ENCODE results near the gene TENT5C.

GRCh38 chr1:117676615-117677130 is 70.8 kb downstream of the TENT5C start:
- TF ChIP-seq, protein P1, sequence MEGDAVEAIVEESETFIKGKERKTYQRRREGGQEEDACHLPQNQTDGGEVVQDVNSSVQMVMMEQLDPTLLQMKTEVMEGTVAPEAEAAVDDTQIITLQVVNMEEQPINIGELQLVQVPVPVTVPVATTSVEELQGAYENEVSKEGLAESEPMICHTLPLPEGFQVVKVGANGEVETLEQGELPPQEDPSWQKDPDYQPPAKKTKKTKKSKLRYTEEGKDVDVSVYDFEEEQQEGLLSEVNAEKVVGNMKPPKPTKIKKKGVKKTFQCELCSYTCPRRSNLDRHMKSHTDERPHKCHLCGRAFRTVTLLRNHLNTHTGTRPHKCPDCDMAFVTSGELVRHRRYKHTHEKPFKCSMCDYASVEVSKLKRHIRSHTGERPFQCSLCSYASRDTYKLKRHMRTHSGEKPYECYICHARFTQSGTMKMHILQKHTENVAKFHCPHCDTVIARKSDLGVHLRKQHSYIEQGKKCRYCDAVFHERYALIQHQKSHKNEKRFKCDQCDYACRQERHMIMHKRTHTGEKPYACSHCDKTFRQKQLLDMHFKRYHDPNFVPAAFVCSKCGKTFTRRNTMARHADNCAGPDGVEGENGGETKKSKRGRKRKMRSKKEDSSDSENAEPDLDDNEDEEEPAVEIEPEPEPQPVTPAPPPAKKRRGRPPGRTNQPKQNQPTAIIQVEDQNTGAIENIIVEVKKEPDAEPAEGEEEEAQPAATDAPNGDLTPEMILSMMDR (IDR thresholded peaks at IDR 0.05) = no peak
- no peak for TF ChIP-seq POLR2A (IDR thresholded peaks at IDR 0.05)
- TF ChIP-seq EP300 (IDR thresholded peaks at IDR 0.05) = no peak

Data from tibial nerve (tissue), 4 donors.